IMR-90 (cell line): ENCODE results near the gene ZNF618.

Source experiments
- BHLHE40 ChIP-seq: fragments of 150-350 bp; IDR thresholded peaks from 2 replicates; pipeline ENCODE4 v1.6.1; 2016; ENCODE audit warnings: mild to moderate bottlenecking, low read depth, low read length
- CEBPB ChIP-seq: IDR thresholded peaks from 2 replicates; pipeline ENCODE4 v1.6.1; 2012; ENCODE audit warnings: low read depth, low read length, improper control_type of control experiment
- CHD1 ChIP-seq: IDR thresholded peaks from 2 replicates; pipeline ENCODE4 v1.6.1; 2012; ENCODE audit warnings: low read depth, low read length, improper control_type of control experiment
- CTCF ChIP-seq: conservative IDR thresholded peaks from 2 replicates; pipeline ENCODE4 v1.5.1; 2012; ENCODE audit warnings: mild to moderate bottlenecking, low read depth, low read length, improper control_type of control experiment
- MAFK ChIP-seq: IDR thresholded peaks from 2 replicates; pipeline ENCODE4 v1.6.1; 2012; ENCODE audit warnings: low read depth, low read length, improper control_type of control experiment
- MAZ ChIP-seq: IDR thresholded peaks from 2 replicates; pipeline ENCODE4 v1.6.1; 2012; ENCODE audit warnings: low read depth, mild to moderate bottlenecking, low read length, improper control_type of control experiment, moderate library complexity, borderline replicate concordance
- NFE2L2 ChIP-seq: fragments of 150-350 bp; IDR thresholded peaks from 2 replicates; pipeline ENCODE4 v1.6.1; 2016; ENCODE audit warnings: low read depth, mild to moderate bottlenecking, low read length
- POLR2A ChIP-seq: IDR thresholded peaks from 2 replicates; pipeline ENCODE4 v1.6.1; 2012; ENCODE audit warnings: mild to moderate bottlenecking, low read depth, low read length
- RAD21 ChIP-seq: IDR thresholded peaks from 2 replicates; pipeline ENCODE4 v1.6.1; 2012; ENCODE audit warnings: low read length, improper control_type of control experiment
- SMC3 ChIP-seq: fragments of 150-350 bp; IDR thresholded peaks from 2 replicates; pipeline ENCODE4 v1.6.1; 2016; ENCODE audit warnings: low read depth, mild to moderate bottlenecking, antibody characterized with exemption, low read length, moderate library complexity

DNA sequence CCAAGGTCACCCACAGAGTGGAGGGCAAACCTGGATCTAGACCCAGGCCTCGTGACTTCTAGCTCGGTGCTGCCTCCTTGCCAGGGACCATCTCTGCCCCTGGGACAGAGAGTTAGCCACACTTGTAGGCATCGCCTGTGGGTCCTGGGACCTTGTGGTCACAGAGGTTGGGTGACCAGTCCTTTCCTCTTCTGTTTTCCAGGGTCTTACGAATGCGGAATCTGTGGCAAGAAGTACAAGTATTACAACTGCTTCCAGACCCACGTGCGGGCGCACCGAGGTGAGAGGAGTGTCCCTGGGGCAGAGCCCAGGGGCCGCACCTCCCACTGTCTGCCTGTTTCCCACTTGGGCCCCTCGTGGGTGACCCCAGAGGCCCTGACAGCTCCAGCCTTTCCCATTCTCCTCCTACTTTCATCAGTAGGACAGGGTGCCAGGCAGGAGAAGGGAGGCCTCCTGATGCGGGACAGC lies 125.7 kb downstream of the ZNF618 start:
- TF ChIP-seq CTCF: no peak
- no peak for TF ChIP-seq RAD21
- no peak for TF ChIP-seq CHD1
- TF ChIP-seq CEBPB: no peak
- TF ChIP-seq SMC3: no peak
- TF ChIP-seq MAFK: no peak
- TF ChIP-seq POLR2A: no peak
- TF ChIP-seq MAZ: no peak
- TF ChIP-seq NFE2L2: no peak
- no peak for TF ChIP-seq BHLHE40
